ENCODE data around the gene UHRF1.

- no peak for TF ChIP-seq CTCF (CRISPR knock-in tag; IDR thresholded peaks at IDR 0.05)
- no peak for TF ChIP-seq FOSL2 (CRISPR knock-in tag; IDR thresholded peaks at IDR 0.05)
- TF ChIP-seq MATR3 (CRISPR knock-in tag; IDR thresholded peaks at IDR 0.05): no peak
- TF ChIP-seq EP300 (IDR thresholded peaks at IDR 0.05; ENCODE audit: low read depth in 2 of 2, low read length in 2 of 2): no peak
- no peak for TF ChIP-seq EP300 (CRISPR knock-in tag; IDR thresholded peaks at IDR 0.05; ENCODE audit: borderline replicate concordance)
- TF ChIP-seq FOXP4 (CRISPR knock-in tag; IDR thresholded peaks at IDR 0.05): no peak
- no peak for TF ChIP-seq ZNF652 (CRISPR knock-in tag; IDR thresholded peaks at IDR 0.05; ENCODE audit: borderline replicate concordance, low read depth)
- TF ChIP-seq TARDBP (CRISPR knock-in tag; IDR thresholded peaks at IDR 0.05): no peak
- no peak for TF ChIP-seq KDM2A (CRISPR knock-in tag; IDR thresholded peaks at IDR 0.05; ENCODE audit: borderline replicate concordance, low read depth)
- no peak for TF ChIP-seq FOSL1 (CRISPR knock-in tag; IDR thresholded peaks at IDR 0.05; ENCODE audit: borderline replicate concordance)
- TF ChIP-seq RBAK (CRISPR knock-in tag; IDR thresholded peaks at IDR 0.05): no peak
- no peak for TF ChIP-seq POLR2A (IDR thresholded peaks at IDR 0.05; ENCODE audit: insufficient read depth in 1 of 2, low read depth in 2 of 2, low read length in 2 of 2)
Measured at GRCh38 chr19:4957981-4958380, 48.7 kb downstream of the UHRF1 start.
